Caco-2 (cell line): ENCODE measurements around the gene PTPRG. TPM values are rescaled to one million over a fixed set of nuclear protein-coding genes. Genes with fewer than 3 reads are reported as not detected.

Experiments
- BruUV-seq: library from RNA; stranded (reverse); fragments of 400-500 nt; replicated peaks from 2 replicates; lab custom pipeline; 2021; lab: Mats Ljungman, UMichigan
- CTCF ChIA-PET: fragments of 300-600 bp; sonication (Branson Sonifier 250); formaldehyde crosslinking; loops from one replicate; lab custom pipeline; 2022; ENCODE audit warnings: antibody characterized with exemption; lab: Charles Lee
- POLR2A ChIA-PET: fragments of 300-600 bp; sonication (Branson Sonifier 250); formaldehyde crosslinking; loops from one replicate; lab custom pipeline; 2022; ENCODE audit warnings: antibody characterized with exemption; lab: Charles Lee
- DNase-seq, 2 experiments: peaks; one replicate each; pipeline versions ENCODE4 v3.0.0 to v3.0.0-alpha.2; 2020 to 2022
- H3K27me3 ChIP-seq: replicated peaks from 2 replicates; pipeline ENCODE4 v1.6.0; 2011; ENCODE audit warnings: low read length; ENCODE audit not compliant: control insufficient read depth, insufficient read depth
- H3K36me3 ChIP-seq: 2 replicates; pipeline ENCODE4 v1.5.1; 2011; ENCODE audit warnings: low read length; ENCODE audit not compliant: control insufficient read depth, insufficient read depth
- H3K4me1 ChIP-seq: fragments of 250-450 bp; sonication (Bioruptor Pico); 2 replicates; pipeline ENCODE4 v1.5.1; 2020; ENCODE audit warnings: mild to moderate bottlenecking
- H3K4me3 ChIP-seq: 2 replicates; pipeline ENCODE4 v1.5.1; 2011; ENCODE audit warnings: low read depth, mild to moderate bottlenecking, control low read depth, low read length
- H3K9me3 ChIP-seq: fragments of 250-450 bp; sonication (Bioruptor Pico); 2 replicates; pipeline ENCODE4 v1.5.1; 2020; ENCODE audit warnings: mild to moderate bottlenecking, moderate library complexity
- H3K27ac Mint-ChIP-seq: one replicate; pipeline ENCODE4 v1.8.0; 2022; ENCODE audit warnings: mixed read lengths; ENCODE audit not compliant: unreplicated experiment
- H3K27me3 Mint-ChIP-seq: one replicate; pipeline ENCODE4 v1.8.0; 2022; ENCODE audit warnings: mixed read lengths; ENCODE audit not compliant: insufficient read depth, unreplicated experiment
- H3K36me3 Mint-ChIP-seq: one replicate; pipeline ENCODE4 v1.8.0; 2022; ENCODE audit warnings: mild to moderate bottlenecking, mixed read lengths; ENCODE audit not compliant: insufficient read depth, unreplicated experiment
- H3K4me1 Mint-ChIP-seq: one replicate; pipeline ENCODE4 v1.8.0; 2022; ENCODE audit warnings: low read depth, mixed read lengths; ENCODE audit not compliant: unreplicated experiment
- H3K4me3 Mint-ChIP-seq: one replicate; pipeline ENCODE4 v1.8.0; 2022; ENCODE audit warnings: mild to moderate bottlenecking, moderate library complexity, mixed read lengths; ENCODE audit not compliant: unreplicated experiment
- H3K9me3 Mint-ChIP-seq: one replicate; pipeline ENCODE4 v1.8.0; 2022; ENCODE audit warnings: mixed read lengths; ENCODE audit not compliant: unreplicated experiment
- CTCF ChIP-seq, 2 experiments: fragments of 200-600 bp in 1 of 2; IDR thresholded peaks; 1 replicate in 1 of 2; 2 replicates in 1 of 2; pipeline versions ENCODE4 v1.5.1 to v1.8.0; 2011 to 2022; ENCODE audit warnings: antibody characterized with exemption in 1 of 2, control low read depth in 1 of 2, inconsistent platforms in 1 of 2, low read depth in 1 of 2, low read length in 1 of 2, mild to moderate bottlenecking in 1 of 2, moderate library complexity in 1 of 2; ENCODE audit not compliant: insufficient read depth in 1 of 2, severe bottlenecking in 1 of 2, unreplicated experiment in 1 of 2
- intact Hi-C: fragments of 100-400 bp; cut with micrococcal nuclease; formaldehyde crosslinking; loops from one replicate; pipeline ENCODE4 v1.10.0; 2022; ENCODE audit not compliant: unreplicated experiment
- total RNA-seq: library from RNA; stranded (reverse); gene quantifications from 2 replicates; pipeline ENCODE4 v1.2.3, GENCODE V29; 2022

PTPRG gene
- total RNA-seq, 1 experiment from 2014 or later, result 46.4 TPM

GRCh38 chr3:61531528-61531927 lies 29.8 kb upstream of the PTPRG start:
- Histone ChIP-seq H3K4me3 (no peak overlapping the region), H3K4me1 (peaks cover 10% of the 10 kb centered on the region; the same call in 1 of the 2 replicates), H3K27me3 (no peaks in the 10 kb centered on the region), H3K36me3 (no peaks in the 10 kb centered on the region), H3K9me3 (no peaks in the 10 kb centered on the region)
- Mint-ChIP-seq H3K27me3 (no peaks in the 10 kb centered on the region), H3K4me1 (peaks cover 5% of the 10 kb centered on the region), H3K9me3 (no peaks in the 10 kb centered on the region), H3K27ac (no peak overlapping the region), H3K36me3 (no peaks in the 10 kb centered on the region), H3K4me3 (no peak overlapping the region)
- POLR2A ChIA-PET, result no interaction called here
- no peak for TF ChIP-seq CTCF (IDR thresholded peaks at IDR 0.05; ENCODE audit: insufficient read depth in 1 of 2, low read depth in 1 of 2, low read length in 1 of 2, severe bottlenecking in 1 of 2, unreplicated experiment in 1 of 2)
- DNase-seq, result no peak
- BruUV-seq, result no TSS peak
- CTCF ChIA-PET, result no interaction called here
- intact Hi-C loops, result loop anchor here (10.0 kb wide), 1 partner anchor 127 kb away; no protein-coding TSS in a partner anchor

GRCh38 chr3:61532739-61533500 lies 28.5 kb upstream of the PTPRG start:
- ChIA-PET POLR2A (no interaction called here), CTCF (no interaction called here)
- no peak overlapping the region for H3K27ac Mint-ChIP-seq
- H3K27me3 ChIP-seq, result no peaks in the 10 kb centered on the region
- H3K9me3 ChIP-seq, result no peaks in the 10 kb centered on the region
- no peaks in the 10 kb centered on the region for H3K36me3 Mint-ChIP-seq
- no peaks in the 10 kb centered on the region for H3K27me3 Mint-ChIP-seq
- H3K4me1 Mint-ChIP-seq, result peaks cover 6% of the 10 kb centered on the region
- no peak overlapping the region for H3K4me3 ChIP-seq
- H3K4me3 Mint-ChIP-seq, result no peak overlapping the region
- BruUV-seq, result no TSS peak
- peaks cover 10% of the 10 kb centered on the region; the same call in 1 of the 2 replicates for H3K4me1 ChIP-seq
- no peaks in the 10 kb centered on the region for H3K9me3 Mint-ChIP-seq
- H3K36me3 ChIP-seq, result no peaks in the 10 kb centered on the region
- TF ChIP-seq CTCF (IDR thresholded peaks at IDR 0.05; ENCODE audit: insufficient read depth in 1 of 2, low read depth in 1 of 2, low read length in 1 of 2, severe bottlenecking in 1 of 2, unreplicated experiment in 1 of 2), result no peak
- DNase-seq, result no peak
- intact Hi-C loops, result loop anchor here (10.0 kb wide), 1 partner anchor 128 kb away; no protein-coding TSS in a partner anchor

- Histone ChIP-seq H3K4me1 (peaks cover 2% of the 10 kb centered on the region; the same call in 1 of the 2 replicates), H3K9me3 (no peaks in the 10 kb centered on the region), H3K4me3 (no peak overlapping the region), H3K27me3 (no peaks in the 10 kb centered on the region), H3K36me3 (no peaks in the 10 kb centered on the region)
- Mint-ChIP-seq H3K4me3 (no peak overlapping the region), H3K27me3 (no peaks in the 10 kb centered on the region), H3K9me3 (no peaks in the 10 kb centered on the region), H3K27ac (no peak overlapping the region), H3K36me3 (no peaks in the 10 kb centered on the region), H3K4me1 (peaks cover 6% of the 10 kb centered on the region)
- intact Hi-C loops, result loop anchor here (10.0 kb wide), 1 partner anchor 131 kb away; no protein-coding TSS in a partner anchor
- DNase-seq, result no peak
- ChIA-PET POLR2A (no interaction called here), CTCF (no interaction called here)
- no TSS peak for BruUV-seq
- no peak for TF ChIP-seq CTCF (IDR thresholded peaks at IDR 0.05; ENCODE audit: insufficient read depth in 1 of 2, low read depth in 1 of 2, low read length in 1 of 2, severe bottlenecking in 1 of 2, unreplicated experiment in 1 of 2)
Measured at GRCh38 chr3:61535826-61536225, 25.5 kb upstream of the PTPRG start.
